Suprapubic skin (tissue), 4 donors: ENCODE data around the gene SYNPO2.

Experiments
- CTCF ChIP-seq, 2 donors: fragments of 200-600 bp in 1 of 2; fragments of 450-650 bp in 1 of 2; sonication (generic) in 1 of 2; IDR thresholded peaks; one replicate each; pipeline ENCODE4 v1.5.1; 2016 to 2019; ENCODE audit warnings: antibody characterized with exemption in 2 of 2, mild to moderate bottlenecking in 1 of 2, moderate library complexity in 1 of 2
- EP300 ChIP-seq: sonication (generic); formaldehyde crosslinking; IDR thresholded peaks from one replicate; pipeline ENCODE4 v1.6.1; 2017; ENCODE audit warnings: antibody characterized with exemption
- POLR2A ChIP-seq, 2 donors: fragments of 450-650 bp; IDR thresholded peaks; one replicate each; pipeline ENCODE4 v1.6.1; 2017; ENCODE audit warnings: antibody characterized with exemption in 2 of 2, mild to moderate bottlenecking in 2 of 2, moderate library complexity in 2 of 2
- POLR2AphosphoS5 ChIP-seq, 3 donors: sonication (generic); formaldehyde crosslinking; IDR thresholded peaks; one replicate each; pipeline ENCODE4 v1.6.1; 2017; ENCODE audit warnings: antibody characterized with exemption in 3 of 3

- TF ChIP-seq CTCF (IDR thresholded peaks at IDR 0.05): peak in 1 of 2 donors; percentile 55
- TF ChIP-seq EP300: no peak
- no peak for TF ChIP-seq POLR2A (IDR thresholded peaks at IDR 0.05)
- no peak for TF ChIP-seq POLR2AphosphoS5 (IDR thresholded peaks at IDR 0.05)
Observed at GRCh38 chr4:118865091-118865708, 23.5 kb upstream of the SYNPO2 start.
